HCT116 (cell line): ENCODE results near the gene MYH3. TPM values are rescaled to one million over a fixed set of nuclear protein-coding genes. Genes with fewer than 3 reads are reported as not detected.

Experiments
- ATAC-seq: fragments of 200-7000 bp; cut with Tn5 transposase; 2 replicates; pipeline ENCODE4 v1.9.1; 2020; ENCODE audit warnings: mild to moderate bottlenecking, moderate library complexity
- BruUV-seq: library from RNA; stranded (reverse); fragments of 400-500 nt; replicated peaks from 2 replicates; lab custom pipeline; 2021; lab: Mats Ljungman, UMichigan
- CTCF ChIA-PET: fragments of 300-600 bp; sonication (Branson Sonifier 250); formaldehyde crosslinking; loops from one replicate; lab custom pipeline; 2021; ENCODE audit warnings: antibody characterized with exemption; lab: Charles Lee
- POLR2A ChIA-PET: fragments of 300-600, 350-600 bp; sonication (Branson Sonifier 250); formaldehyde crosslinking; loops from one replicate; lab custom pipeline; 2021; ENCODE audit warnings: antibody characterized with exemption; lab: Charles Lee
- RAD21 ChIA-PET, 2 experiments: fragments of 300-600 bp; sonication (Branson Sonifier 250); formaldehyde crosslinking; loops; one replicate each; lab custom pipeline; 2023; ENCODE audit warnings: low total read pairs in 2 of 2; ENCODE audit not compliant: uncharacterized antibody in 2 of 2, unreplicated experiment in 2 of 2, low non-redundant PET in 1 of 2; lab: Charles Lee
- DNase-seq: peaks from one replicate; pipeline ENCODE4 v3.0.0-alpha.2; 2010; ENCODE audit warnings: low read depth, low spot score
- H2AFZ ChIP-seq: fragments of 200-600 bp; shearing (Covaris generic), sonication (generic); 2 replicates; pipeline ENCODE4 v1.6.1; 2017; ENCODE audit warnings: low read depth, mixed run types, mixed read lengths, antibody characterized with exemption, low read length; ENCODE audit not compliant: poor library complexity, severe bottlenecking
- H3K27ac ChIP-seq: 2 replicates; pipeline ENCODE4 v1.5.1; 2012; ENCODE audit warnings: low read depth, low read length
- H3K27me3 ChIP-seq: fragments of 200-600 bp; sonication (generic); 2 replicates; pipeline ENCODE4 v1.6.1; 2016; ENCODE audit warnings: mixed run types, low read length, mixed read lengths; ENCODE audit not compliant: insufficient read depth
- H3K36me3 ChIP-seq, 2 experiments: fragments of 200-500 bp in 1 of 2; fragments of 200-600 bp in 1 of 2; sonication (Bioruptor generic) in 1 of 2; sonication (generic) in 1 of 2; 2 replicates each; pipeline versions ENCODE4 v1.5.1 to v1.6.1; 2014 to 2016; ENCODE audit warnings: low read length in 2 of 2, inconsistent platforms in 1 of 2, mixed read lengths in 1 of 2, mixed run types in 1 of 2; ENCODE audit not compliant: insufficient read depth in 2 of 2, control insufficient read depth in 1 of 2
- H3K4me1 ChIP-seq, 2 experiments: fragments of 200-600 bp in 1 of 2; sonication (generic) in 1 of 2; 2 replicates each; pipeline versions ENCODE4 v1.5.1 to v1.6.1; 2012 to 2017; ENCODE audit warnings: low read length in 2 of 2, inconsistent platforms in 1 of 2, mild to moderate bottlenecking in 1 of 2, mixed read lengths in 1 of 2, mixed run types in 1 of 2, moderate library complexity in 1 of 2; ENCODE audit not compliant: insufficient read depth in 2 of 2, control insufficient read depth in 1 of 2
- H3K4me2 ChIP-seq: fragments of 200-600 bp; sonication (generic); 2 replicates; pipeline ENCODE4 v1.6.1; 2017; ENCODE audit warnings: mixed run types, low read length, mixed read lengths
- H3K4me3 ChIP-seq, 2 experiments: fragments of 200-600 bp in 1 of 2; sonication (generic) in 1 of 2; replicated peaks in 1 of 2; 2 replicates each; pipeline ENCODE4 v1.5.1; 2011 to 2016; ENCODE audit warnings: low read length in 2 of 2, control low read depth in 1 of 2, low read depth in 1 of 2, mild to moderate bottlenecking in 1 of 2, mixed read lengths in 1 of 2, mixed run types in 1 of 2
- H3K79me2 ChIP-seq: fragments of 200-600 bp; sonication (generic); 2 replicates; pipeline ENCODE4 v1.6.1; 2017; ENCODE audit warnings: mild to moderate bottlenecking, mixed run types, low read length, moderate library complexity, mixed read lengths; ENCODE audit not compliant: insufficient read depth
- H3K9ac ChIP-seq: fragments of 200-600 bp; sonication (generic); 2 replicates; pipeline ENCODE4 v1.6.1; 2016; ENCODE audit warnings: low read length, mixed read lengths
- H3K9me2 ChIP-seq: fragments of 200-600 bp; sonication (generic), shearing (Covaris generic); 2 replicates; pipeline ENCODE4 v1.6.1; 2017; ENCODE audit warnings: mixed run types, mild to moderate bottlenecking, moderate library complexity; ENCODE audit not compliant: insufficient read depth
- H3K9me3 ChIP-seq, 2 experiments: fragments of 200-500 bp in 1 of 2; fragments of 200-600 bp in 1 of 2; sonication (Bioruptor generic) in 1 of 2; sonication (generic) in 1 of 2; 2 replicates each; pipeline ENCODE4 v1.6.1; 2014 to 2017; ENCODE audit warnings: low read length in 2 of 2, mixed read lengths in 2 of 2, inconsistent platforms in 1 of 2, low read depth in 1 of 2, mild to moderate bottlenecking in 1 of 2, mixed run types in 1 of 2, moderate library complexity in 1 of 2; ENCODE audit not compliant: control insufficient read depth in 1 of 2, insufficient read depth in 1 of 2
- H4K20me1 ChIP-seq: fragments of 200-600 bp; sonication (generic), shearing (Covaris generic); 2 replicates; pipeline ENCODE4 v1.6.1; 2017; ENCODE audit warnings: mixed run types, mild to moderate bottlenecking, moderate library complexity; ENCODE audit not compliant: insufficient read depth
- CBX3 ChIP-seq: IDR thresholded peaks from 2 replicates; pipeline ENCODE4 v1.6.1; 2012; ENCODE audit warnings: low read depth
- EGR1 ChIP-seq: IDR thresholded peaks from 2 replicates; pipeline ENCODE4 v1.6.1; 2012; ENCODE audit warnings: low read depth
- ELF1 ChIP-seq: IDR thresholded peaks from 2 replicates; pipeline ENCODE4 v1.6.1; 2012; ENCODE audit warnings: low read depth, borderline replicate concordance
- EZH2 ChIP-seq: fragments of 200-600 bp; sonication (generic); IDR thresholded peaks from 2 replicates; pipeline ENCODE4 v1.6.1; 2017; ENCODE audit warnings: antibody characterized with exemption, mixed run types
- EZH2phosphoT487 ChIP-seq: fragments of 200-600 bp; IDR thresholded peaks from 2 replicates; pipeline ENCODE4 v1.6.1; 2018; ENCODE audit warnings: antibody characterized with exemption, borderline replicate concordance
- FOSL1 ChIP-seq: IDR thresholded peaks from 2 replicates; pipeline ENCODE4 v1.6.1; 2012; ENCODE audit warnings: low read depth
- JUND ChIP-seq: IDR thresholded peaks from 2 replicates; pipeline ENCODE4 v1.6.1; 2012
- MAX ChIP-seq: IDR thresholded peaks from 2 replicates; pipeline ENCODE4 v1.6.1; 2012
- POLR2A ChIP-seq: IDR thresholded peaks from 2 replicates; pipeline ENCODE4 v1.7.0; 2011; ENCODE audit warnings: borderline replicate concordance; ENCODE audit not compliant: insufficient read depth, insufficient read length; ENCODE audit errors: extremely low read depth
- REST ChIP-seq: IDR thresholded peaks from 2 replicates; pipeline ENCODE4 v1.6.1; 2012; ENCODE audit warnings: low read depth
- SP1 ChIP-seq: IDR thresholded peaks from 2 replicates; pipeline ENCODE4 v1.6.1; 2012; ENCODE audit warnings: low read depth
- SRF ChIP-seq: IDR thresholded peaks from 2 replicates; pipeline ENCODE4 v1.6.1; 2012; ENCODE audit warnings: low read depth
- TCF7L2 ChIP-seq: IDR thresholded peaks from 2 replicates; pipeline ENCODE4 v1.7.0; 2011; ENCODE audit warnings: borderline replicate concordance, inconsistent platforms; ENCODE audit not compliant: insufficient read depth, insufficient read length; ENCODE audit errors: extremely low read depth
- ZFX ChIP-seq: fragments of 450-650 bp; IDR thresholded peaks from 2 replicates; pipeline ENCODE4 v1.6.1; 2017
- ZNF274 ChIP-seq: fragments of 200-500 bp; sonication (Bioruptor generic); IDR thresholded peaks from 2 replicates; pipeline ENCODE4 v1.6.1; 2014; ENCODE audit warnings: mild to moderate bottlenecking, low read depth, low read length, inconsistent platforms
- intact Hi-C: fragments of 100-400 bp; cut with micrococcal nuclease; formaldehyde crosslinking; loops from 2 replicates; pipeline ENCODE4 v1.10.0; 2022
- total RNA-seq: library from RNA; stranded (reverse); gene quantifications from one replicate; pipeline ENCODE4 v1.2.1, GENCODE V29; 2021; ENCODE audit not compliant: unreplicated experiment

The MYH3 gene
- total RNA-seq, 1 experiment from 2014 or later: 1.6 TPM

- Histone ChIP-seq H3K9me3 (no peaks in the 10 kb centered on the region), H3K4me1 (no peaks in the 10 kb centered on the region), H3K4me3 (no peak overlapping the region), H3K27ac (no peak overlapping the region), H3K79me2 (no peaks in the 10 kb centered on the region), H3K36me3 (no peaks in the 10 kb centered on the region), H4K20me1 (no peaks in the 10 kb centered on the region), H3K9me2 (no peaks in the 10 kb centered on the region), H3K9ac (no peak overlapping the region), H3K27me3 (peaks cover 46% of the 10 kb centered on the region)
- CTCF ChIA-PET: no interaction called here
- no peak for DNase-seq
- no TSS peak for BruUV-seq
- intact Hi-C loops: no loop called here
- POLR2A ChIA-PET: no interaction called here
- RAD21 ChIA-PET: no interaction called here
- TF ChIP-seq EGR1: no peak
- TF ChIP-seq ZFX: no peak
- TF ChIP-seq TCF7L2: no peak
- TF ChIP-seq EZH2: no peak
- no peak for TF ChIP-seq SP1
- TF ChIP-seq MAX: no peak
- no peak for TF ChIP-seq ZNF274
- TF ChIP-seq, all 23 proteins: peak for 0
- Histone ChIP-seq H2AFZ (no peak overlapping the region), H3K4me2 (no peak overlapping the region)
- no peak for ATAC-seq
Measured at GRCh38 chr17:10600571-10600970, 56.5 kb downstream of the MYH3 start.

GRCh38 chr17:10598621-10599020 is 58.5 kb downstream of the MYH3 start:
- intact Hi-C loops: no loop called here
- H3K9me3 ChIP-seq: no peaks in the 10 kb centered on the region
- ChIA-PET POLR2A (no interaction called here), CTCF (no interaction called here), RAD21 (no interaction called here)
- peaks cover 46% of the 10 kb centered on the region for H3K27me3 ChIP-seq
- H3K36me3 ChIP-seq: no peaks in the 10 kb centered on the region
- no TSS peak for BruUV-seq
- H3K4me3 ChIP-seq: no peak overlapping the region
- H3K4me1 ChIP-seq: no peaks in the 10 kb centered on the region
- H3K4me2 ChIP-seq: no peak overlapping the region
- no peaks in the 10 kb centered on the region for H3K9me2 ChIP-seq
- no peak for DNase-seq
- no peak overlapping the region for H2AFZ ChIP-seq
- no peaks in the 10 kb centered on the region for H4K20me1 ChIP-seq
- H3K9ac ChIP-seq: no peak overlapping the region
- no peaks in the 10 kb centered on the region for H3K79me2 ChIP-seq
- no peak overlapping the region for H3K27ac ChIP-seq
- TF ChIP-seq EZH2phosphoT487 (no peak), POLR2A (no peak), ZNF274 (no peak), REST (no peak), FOSL1 (no peak), ZFX (no peak), SRF (no peak), JUND (no peak), ELF1 (no peak), EGR1 (no peak), MAX (no peak), EZH2 (no peak), CBX3 (no peak), SP1 (no peak)
- ATAC-seq: no peak
